Effector memory CD8-positive, alpha-beta T cell (primary cell): ENCODE results near the gene SLC30A10.
"Not testable (repeated sequence)": the region's sequence is repeated elsewhere in the genome, so short reads cannot be mapped to it uniquely, and the experiment has no call there.

ENCODE experiments used
- ATAC-seq: fragments of 150-1000 bp; cut with Tn5 transposase; replicated peaks from 2 replicates; pipeline ENCODE4 v1.10.0; 2021; ENCODE audit warnings: mild to moderate bottlenecking, moderate library complexity
- DNase-seq, 3 experiments: peaks; one replicate each; pipeline ENCODE4 v3.0.0; 2021
- H3K27ac Mint-ChIP-seq, 2 donors: one replicate each; pipeline ENCODE4 v1.8.0; 2022; ENCODE audit warnings: mild to moderate bottlenecking in 2 of 2, mixed read lengths in 2 of 2, moderate library complexity in 2 of 2
- H3K27me3 Mint-ChIP-seq, 2 donors: one replicate each; pipeline ENCODE4 v1.8.0; 2022; ENCODE audit warnings: mixed read lengths in 2 of 2
- H3K36me3 Mint-ChIP-seq: one replicate; pipeline ENCODE4 v1.8.0; 2022; ENCODE audit warnings: mild to moderate bottlenecking, moderate library complexity, mixed read lengths; ENCODE audit not compliant: insufficient read depth
- H3K4me1 Mint-ChIP-seq, 2 donors: one replicate each; pipeline ENCODE4 v1.8.0; 2022; ENCODE audit warnings: low read depth in 2 of 2, mixed read lengths in 2 of 2
- H3K4me3 Mint-ChIP-seq, 2 donors: one replicate each; pipeline ENCODE4 v1.8.0; 2022; ENCODE audit warnings: mild to moderate bottlenecking in 2 of 2, mixed read lengths in 2 of 2, moderate library complexity in 2 of 2
- H3K9me3 Mint-ChIP-seq, 2 donors: one replicate each; pipeline ENCODE4 v1.8.0; 2022; ENCODE audit warnings: mixed read lengths in 2 of 2

SLC30A10 gene

DNA sequence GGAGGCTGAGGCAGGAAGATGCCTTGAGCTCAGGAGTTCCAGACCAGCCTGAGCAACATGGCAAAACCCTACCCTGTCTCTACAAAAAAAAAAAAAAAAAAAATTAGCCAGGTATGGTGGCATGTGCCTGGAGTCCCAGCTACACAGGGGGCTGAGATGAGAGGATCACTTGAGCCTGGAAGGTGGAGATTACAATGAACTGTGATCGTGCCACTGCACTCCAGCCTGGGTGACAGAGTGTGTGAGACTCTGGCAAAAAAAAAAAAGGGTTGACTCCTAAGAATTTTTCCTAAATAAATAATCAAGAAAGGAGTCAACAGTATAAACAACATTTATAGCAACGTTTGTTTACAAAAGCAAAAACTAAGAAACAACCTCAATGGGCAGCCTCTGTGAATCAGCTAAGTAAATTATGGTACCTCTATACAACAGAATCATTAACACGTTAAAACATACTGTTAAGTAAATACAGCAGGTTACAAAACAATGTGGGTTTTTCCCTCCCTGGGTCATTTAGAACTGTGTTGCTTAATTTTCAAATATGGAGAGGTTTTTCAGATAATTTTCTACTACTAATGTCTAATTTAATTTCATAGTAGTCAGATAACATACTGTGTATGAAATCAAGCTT, 56.8 kb downstream of the SLC30A10 start:
- Mint-ChIP-seq H3K36me3 (no peaks in the 10 kb centered on the region), H3K27me3 (peaks cover 6 to 12% of the 10 kb centered on the region in 2 donors), H3K4me1 (no peaks in the 10 kb centered on the region), H3K4me3 (no peak overlapping the region), H3K9me3 (peaks cover 0 to 2% of the 10 kb centered on the region in 2 donors), H3K27ac (no peak overlapping the region)
- ATAC-seq, result no peak
- DNase-seq, result no peak

DNA sequence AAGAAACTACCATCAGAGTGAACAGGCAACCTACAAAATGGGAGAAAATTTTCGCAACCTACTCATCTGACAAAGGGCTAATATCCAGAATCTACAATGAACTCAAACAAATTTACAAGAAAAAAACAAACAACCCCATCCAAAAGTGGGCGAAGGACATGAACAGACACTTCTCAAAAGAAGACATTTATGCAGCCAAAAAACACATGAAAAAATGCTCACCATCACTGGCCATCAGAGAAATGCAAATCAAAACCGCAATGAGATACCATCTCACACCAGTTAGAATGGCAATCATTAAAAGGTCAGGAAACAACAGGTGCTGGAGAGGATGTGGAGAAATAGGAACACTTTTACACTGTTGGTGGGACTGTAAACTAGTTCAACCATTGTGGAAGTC, 59.7 kb downstream of the SLC30A10 start:
- H3K9me3 Mint-ChIP-seq, H3K36me3 Mint-ChIP-seq, H3K27me3 Mint-ChIP-seq, H3K4me1 Mint-ChIP-seq, H3K4me3 Mint-ChIP-seq, DNase-seq, H3K27ac Mint-ChIP-seq, ATAC-seq: not testable (repeated sequence)
